ENCODE results near the gene SGTA. TPM values are rescaled to one million over a fixed set of nuclear protein-coding genes. Genes with fewer than 3 reads are reported as not detected.

The SGTA gene
- total RNA-seq, 1 experiment from 2014 or later, result 85.7 TPM

GRCh38 chr19:2780284-2780683, 2.8 kb downstream of the SGTA start:
- Histone ChIP-seq H3K27me3 (ENCODE audit: control insufficient read depth, insufficient read depth, low read length) (no peaks in the 10 kb centered on the region), H3K4me3 (ENCODE audit: low read depth in 2 of 2, low read length in 2 of 2) (no peak overlapping the region), H3K9me3 (ENCODE audit: control insufficient read depth, insufficient read depth, low read depth, low read length) (no peaks in the 10 kb centered on the region), H3K36me3 (ENCODE audit: control insufficient read depth, insufficient read depth, low read length) (peaks cover 5% of the 10 kb centered on the region; the same call in 1 of the 2 replicates), H3K27ac (ENCODE audit: low read length) (no peak overlapping the region), H3K4me1 (ENCODE audit: control insufficient read depth, insufficient read depth, low read length) (peaks cover 12% of the 10 kb centered on the region)
- ChIA-PET POLR2A (no interaction called here), CTCF (no interaction called here)
- DNase-seq (ENCODE audit: low read depth, low spot score) (no peak), ATAC-seq (no peak)
- intact Hi-C loops (cut with micrococcal nuclease; ENCODE audit: unreplicated experiment) (no loop called here), in situ Hi-C loops (cut with HindIII; ENCODE audit: low pct_unique_long_range_greater_than_20kb, low sequenced_read_pairs) (no loop called here)
- no TSS peak for BruUV-seq (replicated peaks)
- TF ChIP-seq POLR2AphosphoS5 (IDR thresholded peaks at IDR 0.05; ENCODE audit: low read depth, low read length) (no peak), REST (IDR thresholded peaks at IDR 0.05; ENCODE audit: insufficient read depth in 1 of 2, low read depth in 2 of 2, low read length in 1 of 2) (no peak), CTCF (IDR thresholded peaks at IDR 0.05) (no peak), SIN3A (IDR thresholded peaks at IDR 0.05; ENCODE audit: borderline replicate concordance, insufficient read depth, low read depth, low read length) (no peak), TCF7L2 (IDR thresholded peaks at IDR 0.05; ENCODE audit: low read depth, low read length) (no peak)

- POLR2A ChIA-PET, result no interaction called here
These were observed 3.8 kb downstream of the SGTA start for GRCh38 chr19:2779121-2779740.

More at GRCh38 chr19:2779121-2779740, 3.8 kb downstream of the SGTA start:
- Histone ChIP-seq H3K27ac (ENCODE audit: low read length) (no peak overlapping the region), H3K36me3 (ENCODE audit: control insufficient read depth, insufficient read depth, low read length) (peaks cover 5% of the 10 kb centered on the region; the same call in 1 of the 2 replicates), H3K4me1 (ENCODE audit: control insufficient read depth, insufficient read depth, low read length) (peaks cover 12% of the 10 kb centered on the region), H3K4me3 (ENCODE audit: low read depth in 2 of 2, low read length in 2 of 2) (no peak overlapping the region), H3K9me3 (ENCODE audit: control insufficient read depth, insufficient read depth, low read depth, low read length) (no peaks in the 10 kb centered on the region), H3K27me3 (ENCODE audit: control insufficient read depth, insufficient read depth, low read length) (no peaks in the 10 kb centered on the region)
- DNase-seq (ENCODE audit: low read depth, low spot score), result no peak
- CTCF ChIA-PET, result no interaction called here
- ATAC-seq, result no peak
- intact Hi-C loops (cut with micrococcal nuclease; ENCODE audit: unreplicated experiment), result no loop called here
- no TSS peak for BruUV-seq (replicated peaks)
- no peak for TF ChIP-seq TCF7L2 (IDR thresholded peaks at IDR 0.05; ENCODE audit: low read depth, low read length)
- no peak for TF ChIP-seq POLR2AphosphoS5 (IDR thresholded peaks at IDR 0.05; ENCODE audit: low read depth, low read length)
- TF ChIP-seq REST (IDR thresholded peaks at IDR 0.05; ENCODE audit: insufficient read depth in 1 of 2, low read depth in 2 of 2, low read length in 1 of 2), result no peak
- TF ChIP-seq CTCF (IDR thresholded peaks at IDR 0.05), result no peak
- no peak for TF ChIP-seq SIN3A (IDR thresholded peaks at IDR 0.05; ENCODE audit: borderline replicate concordance, insufficient read depth, low read depth, low read length)
- in situ Hi-C loops (cut with HindIII; ENCODE audit: low pct_unique_long_range_greater_than_20kb, low sequenced_read_pairs), result no loop called here
